ENCODE results near the gene RAD9A.
A peak's percentile ranks its signal among the peaks of the same experiment; 100 is the strongest.

RAD9A gene

GRCh38 chr11:67373648-67374570 is 17.9 kb upstream of the RAD9A start:
- peak; percentile 95 for DNase-seq (ENCODE audit: low read depth)
- no peak for TF ChIP-seq POLR2A (IDR thresholded peaks at IDR 0.05; ENCODE audit: extremely low read depth, insufficient read length)
- peak; percentile 85 for TF ChIP-seq MYC (IDR thresholded peaks at IDR 0.05; ENCODE audit: low read depth, low read length)
- TF ChIP-seq MAX (IDR thresholded peaks at IDR 0.05; ENCODE audit: low read depth, low read length): peak; percentile 89
- peak; percentile 56 for TF ChIP-seq CTCF (IDR thresholded peaks at IDR 0.05; ENCODE audit: low read depth, low read length)
- peak overlapping the region; percentile 64 for H3K4me3 ChIP-seq (ENCODE audit: low read depth, low read length)

- DNase-seq (ENCODE audit: low read depth): no peak
- H3K4me3 ChIP-seq (ENCODE audit: low read depth, low read length): peak overlapping the region; percentile 21
- no peak for TF ChIP-seq POLR2A (IDR thresholded peaks at IDR 0.05; ENCODE audit: extremely low read depth, insufficient read length)
- TF ChIP-seq MAX (IDR thresholded peaks at IDR 0.05; ENCODE audit: low read depth, low read length): no peak
- TF ChIP-seq CTCF (IDR thresholded peaks at IDR 0.05; ENCODE audit: low read depth, low read length): no peak
Measured at GRCh38 chr11:67374571-67375281, 17.1 kb upstream of the RAD9A start.

- H3K4me3 ChIP-seq (ENCODE audit: low read depth, low read length): no peak overlapping the region
- TF ChIP-seq MYC (IDR thresholded peaks at IDR 0.05; ENCODE audit: low read depth, low read length) (no peak), MAX (IDR thresholded peaks at IDR 0.05; ENCODE audit: low read depth, low read length) (no peak), POLR2A (IDR thresholded peaks at IDR 0.05; ENCODE audit: extremely low read depth, insufficient read length) (no peak), CTCF (IDR thresholded peaks at IDR 0.05; ENCODE audit: low read depth, low read length) (no peak)
- DNase-seq (ENCODE audit: low read depth): no peak
Measured at GRCh38 chr11:67375320-67376055, 16.3 kb upstream of the RAD9A start.

- H3K4me3 ChIP-seq (ENCODE audit: low read depth, low read length): no peak overlapping the region
- DNase-seq (ENCODE audit: low read depth): no peak
- no peak for TF ChIP-seq MAX (IDR thresholded peaks at IDR 0.05; ENCODE audit: low read depth, low read length)
- no peak for TF ChIP-seq POLR2A (IDR thresholded peaks at IDR 0.05; ENCODE audit: extremely low read depth, insufficient read length)
Measured at GRCh38 chr11:67376063-67376820, 15.5 kb upstream of the RAD9A start.

GRCh38 chr11:67376873-67377808 is 14.6 kb upstream of the RAD9A start:
- TF ChIP-seq POLR2A (IDR thresholded peaks at IDR 0.05; ENCODE audit: extremely low read depth, insufficient read length) (no peak), MAX (IDR thresholded peaks at IDR 0.05; ENCODE audit: low read depth, low read length) (no peak), MYC (IDR thresholded peaks at IDR 0.05; ENCODE audit: low read depth, low read length) (no peak), CTCF (IDR thresholded peaks at IDR 0.05; ENCODE audit: low read depth, low read length) (no peak)
- no peak for DNase-seq (ENCODE audit: low read depth)
- H3K4me3 ChIP-seq (ENCODE audit: low read depth, low read length): no peak overlapping the region

Data from NB4 (cell line).